HepG2 (cell line): Measurements from ENCODE around the gene PLSCR4. TPM values are rescaled to one million over a fixed set of nuclear protein-coding genes. Genes with fewer than 3 reads are reported as not detected.

ENCODE experiments used
- ATAC-seq: fragments of 200-7000 bp; cut with Tn5 transposase; 3 replicates; pipeline ENCODE4 v1.9.1; 2020; ENCODE audit warnings: mild to moderate bottlenecking, moderate library complexity
- BruUV-seq: library from RNA; stranded (reverse); fragments of 400-500 nt; replicated peaks from 2 replicates; lab custom pipeline; 2021; lab: Mats Ljungman, UMichigan
- CTCF ChIA-PET: fragments of 300-600 bp; formaldehyde crosslinking; extraction: SDS; loops from one replicate; lab custom pipeline; 2021; ENCODE audit warnings: low total read pairs, inconsistent platforms, low intra/inter-chr PET ratio; lab: Yijun Ruan, JAX
- POLR2A ChIA-PET: fragments of 350-600 bp; sonication (Branson Sonifier 250); formaldehyde crosslinking; loops from one replicate; lab custom pipeline; 2020; ENCODE audit warnings: antibody characterized with exemption, inconsistent platforms; lab: Yijun Ruan, JAX
- DNase-seq: peaks from one replicate; pipeline ENCODE4 v3.0.0-alpha.2; 2015; ENCODE audit warnings: low spot score
- FAIRE-seq: peaks from 3 replicates; lab custom pipeline; 2011; peaks lifted over from hg19 to GRCh38; lab: Jason Lieb, UNC
- H2AFZ ChIP-seq: one replicate; pipeline ENCODE4 v1.6.1; 2011; ENCODE audit warnings: low read length, inconsistent platforms
- H3K27ac ChIP-seq: fragments of 300-600 bp; 3 replicates; pipeline ENCODE4 v1.8.0; 2011; ENCODE audit warnings: mixed run types, mild to moderate bottlenecking, mixed read lengths, low read length, inconsistent platforms; ENCODE audit not compliant: insufficient read depth; ENCODE audit errors: extremely low read length
- H3K27me3 ChIP-seq, 2 experiments: fragments of 200-600 bp in 1 of 2; 2 replicates in 1 of 2; 3 replicates in 1 of 2; pipeline versions ENCODE4 v1.6.0 to v1.8.0; 2011; ENCODE audit warnings: low read length in 2 of 2, mild to moderate bottlenecking in 2 of 2, moderate library complexity in 2 of 2, inconsistent platforms in 1 of 2; ENCODE audit not compliant: insufficient read depth in 2 of 2, control insufficient read depth in 1 of 2
- H3K36me3 ChIP-seq, 2 experiments: fragments of 200-600 bp in 1 of 2; replicated peaks in 1 of 2; 2 replicates in 1 of 2; 3 replicates in 1 of 2; pipeline versions ENCODE4 v1.5.1 to v1.8.0; 2011; ENCODE audit warnings: low read length in 2 of 2, inconsistent platforms in 1 of 2; ENCODE audit not compliant: insufficient read depth in 2 of 2, control insufficient read depth in 1 of 2
- H3K4me1 ChIP-seq: 2 replicates; pipeline ENCODE4 v1.5.1; 2012; ENCODE audit warnings: low read length, inconsistent platforms; ENCODE audit not compliant: insufficient read depth
- H3K4me2 ChIP-seq: 2 replicates; pipeline ENCODE4 v1.6.0; 2011; ENCODE audit warnings: low read depth, low read length, inconsistent platforms
- H3K4me3 ChIP-seq, 3 experiments: fragments of 200-600 bp in 1 of 3; sonication (generic), shearing (Covaris generic) in 1 of 3; replicated peaks in 1 of 3; 2 replicates each; pipeline ENCODE4 v1.5.1; 2011 to 2016; ENCODE audit warnings: low read length in 3 of 3, inconsistent platforms in 2 of 3, low read depth in 2 of 3, mild to moderate bottlenecking in 2 of 3, control low read depth in 1 of 3, mixed read lengths in 1 of 3; ENCODE audit not compliant: insufficient read depth in 1 of 3
- H3K79me2 ChIP-seq: one replicate; pipeline ENCODE4 v1.6.1; 2011; ENCODE audit warnings: low read length, inconsistent platforms; ENCODE audit not compliant: insufficient read depth
- H3K9ac ChIP-seq: 2 replicates; pipeline ENCODE4 v1.6.0; 2011; ENCODE audit warnings: mild to moderate bottlenecking, low read depth, low read length, inconsistent platforms; ENCODE audit not compliant: insufficient read depth
- H3K9me3 ChIP-seq: 2 replicates; pipeline ENCODE4 v1.5.1; 2012; ENCODE audit warnings: mild to moderate bottlenecking, low read length
- H4K20me1 ChIP-seq: 2 replicates; pipeline ENCODE4 v1.6.0; 2011; ENCODE audit warnings: inconsistent platforms, mild to moderate bottlenecking, low read length, moderate library complexity; ENCODE audit not compliant: insufficient read depth
- JUN ChIP-seq: sonication (generic); formaldehyde crosslinking; IDR thresholded peaks from 2 replicates; pipeline ENCODE4 v1.4.0; 2020; ENCODE audit warnings: mild to moderate bottlenecking, missing genetic modification reagents
- MAF1 ChIP-seq: sonication (generic); formaldehyde crosslinking; IDR thresholded peaks from 2 replicates; pipeline ENCODE4 v1.5.0; 2020; ENCODE audit warnings: missing genetic modification reagents, borderline replicate concordance
- MBNL3 ChIP-seq: fragments of 250-450 bp; sonication (Bioruptor Pico); conservative IDR thresholded peaks from 2 replicates; pipeline ENCODE4 v1.8.0; 2022; ENCODE audit warnings: mild to moderate bottlenecking, inconsistent platforms
- MLXIP ChIP-seq: sonication (generic); formaldehyde crosslinking; IDR thresholded peaks from 2 replicates; pipeline ENCODE4 v1.9.0; 2021; ENCODE audit warnings: missing genetic modification reagents, borderline replicate concordance
- NRL ChIP-seq: sonication (generic); formaldehyde crosslinking; IDR thresholded peaks from 2 replicates; pipeline ENCODE4 v1.5.0; 2020; ENCODE audit warnings: missing genetic modification reagents, mild to moderate bottlenecking, moderate library complexity, borderline replicate concordance
- RAD51 ChIP-seq: fragments of 450-650 bp; IDR thresholded peaks from 2 replicates; pipeline ENCODE4 v1.6.1; 2016; ENCODE audit warnings: borderline replicate concordance
- TBX2 ChIP-seq: sonication (generic); formaldehyde crosslinking; IDR thresholded peaks from 2 replicates; pipeline ENCODE4 v1.5.0; 2020; ENCODE audit warnings: missing genetic modification reagents, mild to moderate bottlenecking, borderline replicate concordance
- ZNF143 ChIP-seq: sonication (generic); formaldehyde crosslinking; IDR thresholded peaks from 2 replicates; pipeline ENCODE4 v1.4.0; 2020; ENCODE audit warnings: missing genetic modification reagents
- ZNF646 ChIP-seq: sonication (generic); formaldehyde crosslinking; IDR thresholded peaks from 2 replicates; pipeline ENCODE4 v1.9.0; 2021; ENCODE audit warnings: mild to moderate bottlenecking, missing genetic modification reagents
- WGBS: methylation state at CpG from one replicate; pipeline ENCODE4 v1.1.6; 2017; ENCODE audit warnings: low lambda C conversion rate; 5-methylcytosine and 5-hydroxymethylcytosine counted together
- in situ Hi-C: cut with HindIII; loops from 2 replicates; pipeline ENCODE4 v1.10.0; 2017; ENCODE audit warnings: low pct_unique_long_range_greater_than_20kb; ENCODE audit not compliant: extremely low pct_ligation_motif_present
- intact Hi-C: fragments of 100-400 bp; cut with micrococcal nuclease; formaldehyde crosslinking; loops from one replicate; pipeline ENCODE4 v1.10.0; 2022; ENCODE audit not compliant: unreplicated experiment
- polyA plus RNA-seq, 8 experiments: library from polyadenylated mRNA; depleted of rRNA in 3 of 8; stranded (reverse) in 7 of 8; unstranded in 1 of 8; fragments of >200 nt; fragmentation: Illumina TruSeq in 4 of 8; extraction: Trizol in 4 of 8; gene quantifications; 2 replicates each; pipeline versions ENCODE4 v1.2.1 to v1.2.3, GENCODE V29; 2011 to 2016; ENCODE audit warnings: low read depth in 4 of 8, missing spikeins in 1 of 8, mixed read lengths in 1 of 8; ENCODE audit not compliant: insufficient read depth in 1 of 8
- total RNA-seq, 5 experiments: library from RNA; depleted of rRNA; stranded (reverse); fragments of >200 nt; fragmentation: Illumina TruSeq; extraction: Trizol; gene quantifications; 2 replicates each; pipeline ENCODE4 v1.2.3, GENCODE V29; 2016; ENCODE audit warnings: low read depth in 1 of 5

Gene PLSCR4
- total and polyA plus RNA-seq, 2 of the 13 experiments (the other 11 are each of a cell fraction or from before 2014, with no cell fraction given) = 1.5 to 59.0 TPM

DNA sequence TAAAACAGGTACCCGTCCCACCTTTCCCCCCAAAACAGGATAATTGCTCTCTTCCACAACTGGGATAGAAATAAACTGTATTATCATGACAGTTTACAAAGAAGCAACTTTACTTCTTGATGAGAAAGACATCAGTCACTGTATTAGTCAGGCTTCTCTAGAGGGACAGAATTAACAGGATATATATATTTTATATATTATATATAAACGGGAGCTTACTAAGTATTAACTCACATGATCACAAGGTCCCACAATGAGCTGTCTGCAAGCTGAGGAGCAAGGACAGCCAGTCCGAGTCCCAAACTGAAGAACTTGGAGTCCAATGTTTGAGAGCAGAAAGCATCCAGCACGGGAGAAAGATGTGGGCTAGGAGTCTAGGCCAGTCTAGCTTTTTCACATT is 18.4 kb upstream of the PLSCR4 start:
- Histone ChIP-seq H2AFZ (no peak overlapping the region), H3K4me2 (no peak overlapping the region), H3K9me3 (no peaks in the 10 kb centered on the region), H3K36me3 (no peaks in the 10 kb centered on the region), H3K9ac (no peak overlapping the region), H4K20me1 (no peaks in the 10 kb centered on the region), H3K27ac (no peak overlapping the region), H3K79me2 (no peaks in the 10 kb centered on the region), H3K27me3 (no peaks in the 10 kb centered on the region; a peak in 1 of 5 replicates), H3K4me3 (no peak overlapping the region), H3K4me1 (no peaks in the 10 kb centered on the region)
- TF ChIP-seq MAF1 (no peak), NRL (CRISPR knock-in tag) (no peak), TBX2 (no peak), MBNL3 (CRISPR knock-in tag) (no peak), MLXIP (no peak), ZNF646 (CRISPR knock-in tag) (no peak), RAD51 (no peak), ZNF143 (no peak), JUN (no peak)
- no TSS peak for BruUV-seq
- ATAC-seq (no peak), FAIRE-seq (no peak), DNase-seq (no peak)
- intact Hi-C loops = no loop called here
- in situ Hi-C loops = no loop called here
- ChIA-PET CTCF (no interaction called here), POLR2A (no interaction called here)
- WGBS = 1% methylated on average over 4 of the region's 4 CpGs
